GM13976 (cell line): ENCODE measurements around the gene MYO1H.
"Not testable (repeated sequence)": the region's sequence is repeated elsewhere in the genome, so short reads cannot be mapped to it uniquely, and the experiment has no call there.

Experiments used
- DNase-seq: peaks from one replicate; pipeline ENCODE4 v3.0.0; 2012; ENCODE audit warnings: low spot score
- in situ Hi-C: fragments of 300-500 bp; cut with MboI; formaldehyde crosslinking; loops from one replicate; pipeline ENCODE4 v1.12.0; 2022; ENCODE audit warnings: low sequenced_read_pairs, mixed read lengths, inconsistent platforms; ENCODE audit not compliant: unreplicated experiment
- TF ChIP-seq, protein P1 (sequence below): IDR thresholded peaks from 2 replicates; pipeline ENCODE4 v1.5.1; 2012; ENCODE audit warnings: borderline replicate concordance, mild to moderate bottlenecking; ENCODE audit not compliant: insufficient read depth; ENCODE audit errors: extremely low read depth, missing control alignments, control extremely low read depth

Gene MYO1H

DNA sequence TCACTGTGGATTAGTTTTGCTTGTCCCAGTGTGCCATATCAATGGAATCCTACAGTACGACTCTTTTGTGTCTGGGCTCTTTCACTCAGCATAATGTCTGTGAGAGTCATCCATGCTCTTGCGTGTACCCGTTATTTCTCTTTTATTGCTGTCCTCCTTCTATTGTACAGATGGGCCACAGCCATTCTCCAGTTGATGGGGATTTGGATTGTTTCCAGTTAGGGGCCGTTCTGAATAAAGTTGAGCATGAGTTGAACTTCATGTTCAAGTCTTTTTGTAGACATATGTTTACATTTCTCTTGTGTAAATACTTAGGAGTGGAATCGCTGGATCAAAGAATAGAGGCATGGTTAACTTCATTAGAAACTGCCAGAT, 38.3 kb downstream of the MYO1H start:
- TF ChIP-seq, protein P1, sequence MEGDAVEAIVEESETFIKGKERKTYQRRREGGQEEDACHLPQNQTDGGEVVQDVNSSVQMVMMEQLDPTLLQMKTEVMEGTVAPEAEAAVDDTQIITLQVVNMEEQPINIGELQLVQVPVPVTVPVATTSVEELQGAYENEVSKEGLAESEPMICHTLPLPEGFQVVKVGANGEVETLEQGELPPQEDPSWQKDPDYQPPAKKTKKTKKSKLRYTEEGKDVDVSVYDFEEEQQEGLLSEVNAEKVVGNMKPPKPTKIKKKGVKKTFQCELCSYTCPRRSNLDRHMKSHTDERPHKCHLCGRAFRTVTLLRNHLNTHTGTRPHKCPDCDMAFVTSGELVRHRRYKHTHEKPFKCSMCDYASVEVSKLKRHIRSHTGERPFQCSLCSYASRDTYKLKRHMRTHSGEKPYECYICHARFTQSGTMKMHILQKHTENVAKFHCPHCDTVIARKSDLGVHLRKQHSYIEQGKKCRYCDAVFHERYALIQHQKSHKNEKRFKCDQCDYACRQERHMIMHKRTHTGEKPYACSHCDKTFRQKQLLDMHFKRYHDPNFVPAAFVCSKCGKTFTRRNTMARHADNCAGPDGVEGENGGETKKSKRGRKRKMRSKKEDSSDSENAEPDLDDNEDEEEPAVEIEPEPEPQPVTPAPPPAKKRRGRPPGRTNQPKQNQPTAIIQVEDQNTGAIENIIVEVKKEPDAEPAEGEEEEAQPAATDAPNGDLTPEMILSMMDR: no peak
- in situ Hi-C loops: no loop called here
- no peak for DNase-seq

DNA sequence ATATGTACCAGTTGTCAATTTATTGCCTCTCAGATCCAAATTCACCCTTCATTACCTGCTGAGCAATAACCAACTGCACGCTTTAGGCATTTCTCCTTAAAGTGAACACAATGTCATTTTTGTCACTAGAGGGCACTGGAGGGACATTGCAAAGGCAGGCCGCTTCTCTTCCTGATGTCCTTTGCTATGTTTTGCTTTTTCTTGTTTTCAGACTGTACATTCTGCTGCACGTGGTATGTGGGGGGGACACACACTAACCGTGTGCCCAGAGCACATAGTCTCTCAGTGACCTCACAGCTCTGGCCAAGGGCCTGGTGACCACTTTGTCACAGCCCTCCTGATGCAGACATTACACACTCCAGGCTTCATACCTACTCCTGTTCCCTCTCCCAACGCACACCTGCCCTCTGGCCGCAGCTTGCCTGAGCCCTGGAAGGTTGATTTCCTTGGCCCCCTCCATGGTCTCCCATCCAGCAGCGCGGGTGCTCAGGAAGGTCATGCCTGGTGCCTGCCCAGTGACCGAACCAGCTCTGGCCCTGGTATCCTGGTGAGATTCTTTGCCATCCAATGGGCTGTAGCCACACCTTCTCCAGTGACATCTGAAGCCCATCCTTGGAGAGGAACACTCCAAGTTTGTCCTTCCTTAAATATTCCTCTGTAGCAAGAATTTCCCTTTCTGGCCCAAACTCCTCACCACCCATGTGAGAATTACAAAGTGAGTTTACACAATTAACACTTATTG, 39.9 kb downstream of the MYO1H start:
- in situ Hi-C loops: no loop called here
- TF ChIP-seq, protein P1: peak; percentile 34
- peak; percentile 32 for DNase-seq

GRCh38 chr12:109388167-109388563, 40.5 kb downstream of the MYO1H start:
- in situ Hi-C loops: no loop called here

DNA sequence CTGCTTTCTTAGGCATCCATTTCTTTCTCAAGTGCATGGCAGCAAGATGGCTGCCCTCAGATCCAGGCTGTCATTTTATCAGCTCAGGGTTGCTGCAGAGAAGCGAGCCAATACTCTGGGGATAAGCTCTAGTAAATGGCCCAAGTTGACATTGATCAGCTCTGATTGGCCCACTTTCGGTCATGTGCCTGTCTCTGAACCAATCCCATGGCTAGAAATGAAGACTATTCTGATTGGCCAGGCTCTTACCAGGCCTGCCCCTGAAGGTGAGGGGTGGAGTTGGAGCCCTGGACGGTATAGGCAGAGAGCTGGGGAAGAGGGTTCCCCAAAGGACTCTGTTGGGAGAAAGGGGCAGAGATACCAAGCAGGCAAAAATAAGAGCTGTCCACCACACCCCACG, 41.4 kb downstream of the MYO1H start:
- TF ChIP-seq, protein P1: no peak
- in situ Hi-C loops: no loop called here
- DNase-seq: no peak

More at GRCh38 chr12:109388167-109388563, 40.5 kb downstream of the MYO1H start:
- TF ChIP-seq, protein P1: no peak
- DNase-seq: no peak

- TF ChIP-seq, protein P1: peak; percentile 74
- DNase-seq: peak; percentile 79
- in situ Hi-C loops: loop anchor here (10.0 kb wide), 1 partner anchor 129 kb away; no protein-coding TSS in a partner anchor
These were observed 46.0 kb downstream of the MYO1H start for GRCh38 chr12:109393437-109394345.

DNA sequence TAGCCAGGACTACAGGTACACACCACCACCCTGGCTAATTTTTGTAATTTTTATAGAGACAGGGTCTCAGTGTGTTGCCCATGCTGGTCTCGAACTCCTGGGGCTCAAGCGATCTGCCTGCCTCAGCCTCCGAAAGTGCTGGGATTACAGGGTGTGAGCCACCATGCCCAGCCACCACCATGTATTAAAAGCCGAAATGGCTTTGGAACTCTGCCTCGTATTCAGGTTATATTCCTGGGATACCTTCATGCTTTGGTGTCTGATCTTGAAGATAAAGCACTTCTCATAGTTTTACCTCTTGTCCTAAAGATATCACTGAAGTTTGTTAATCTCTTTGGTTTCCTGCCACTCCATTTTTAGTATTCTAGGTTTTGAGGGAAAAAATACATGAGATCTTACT, 47.2 kb downstream of the MYO1H start:
- in situ Hi-C loops: loop anchor here (10.0 kb wide), 1 partner anchor 130 kb away; no protein-coding TSS in a partner anchor
- TF ChIP-seq, protein P1: no peak

GRCh38 chr12:109404841-109405240, 57.1 kb downstream of the MYO1H start:
- in situ Hi-C loops, DNase-seq: not testable (repeated sequence)

More for the DNA sequence above, 47.2 kb downstream of the MYO1H start:
- DNase-seq: no peak

DNA sequence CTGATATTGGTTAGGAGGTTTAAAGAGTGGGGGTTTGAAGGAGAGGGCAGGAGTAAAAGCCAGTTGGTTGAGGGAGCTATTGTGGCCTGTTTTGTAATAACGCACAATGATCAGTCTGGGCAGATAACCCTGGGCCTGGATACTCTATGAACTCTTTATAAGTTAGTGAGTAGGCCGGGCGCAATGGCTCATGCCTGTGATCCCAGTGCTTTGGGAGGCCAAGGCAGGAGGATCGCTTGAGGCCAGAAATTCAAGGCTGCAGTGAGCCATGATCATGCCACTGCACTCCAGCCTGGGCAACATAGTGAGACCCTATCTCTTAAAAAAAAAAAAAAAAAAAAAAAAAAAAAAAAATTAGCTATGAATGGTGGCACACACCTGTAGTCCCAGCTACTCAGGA, 58.4 kb downstream of the MYO1H start:
- DNase-seq, in situ Hi-C loops: not testable (repeated sequence)
